NCI-H345 (cell line): ENCODE data around the gene PRELP.

Experiments used
- DNase-seq: peaks from one replicate; lab custom pipeline; 2025; lab: John Stamatoyannopoulos, UW

PRELP gene

DNA sequence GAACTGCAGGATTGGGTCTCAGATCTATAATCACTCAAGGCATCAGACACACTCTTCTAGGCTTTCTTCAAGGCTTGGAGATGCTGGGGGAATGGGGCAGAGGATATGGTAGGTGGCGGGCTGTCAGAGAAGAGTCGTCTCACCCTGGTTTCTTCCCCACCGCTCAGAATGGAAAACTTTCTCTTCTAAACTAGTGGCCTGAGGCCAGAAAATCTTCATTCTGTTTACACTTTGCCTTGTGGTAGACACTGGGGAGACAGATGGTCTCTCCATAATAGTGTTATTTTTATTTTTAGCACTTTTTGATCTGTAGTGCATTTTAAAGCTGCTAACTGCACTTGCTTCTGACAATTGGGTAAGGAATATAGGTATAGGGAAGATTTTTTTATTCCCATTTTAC lies 2.6 kb downstream of the PRELP start:
- no peak for DNase-seq

DNA sequence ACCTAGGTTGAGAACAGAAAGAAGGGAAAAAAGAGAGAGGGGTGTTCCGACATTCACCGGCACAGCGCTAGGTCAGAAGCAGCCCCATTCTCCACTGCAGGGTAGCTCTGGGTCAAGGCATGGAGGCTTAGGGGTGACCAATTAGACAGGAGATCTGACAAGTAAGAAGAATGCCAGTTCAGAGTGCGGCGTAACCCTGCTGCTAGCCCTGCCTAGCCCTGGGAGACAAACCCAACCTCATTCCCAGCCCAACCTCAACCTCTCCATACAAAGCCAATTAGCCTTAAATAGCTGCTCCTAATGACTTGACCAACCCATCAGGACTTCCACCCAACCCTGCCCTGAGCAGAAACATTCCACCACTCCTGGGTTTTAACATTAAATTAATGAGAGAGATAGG lies 3.4 kb downstream of the PRELP start:
- no peak for DNase-seq

DNA sequence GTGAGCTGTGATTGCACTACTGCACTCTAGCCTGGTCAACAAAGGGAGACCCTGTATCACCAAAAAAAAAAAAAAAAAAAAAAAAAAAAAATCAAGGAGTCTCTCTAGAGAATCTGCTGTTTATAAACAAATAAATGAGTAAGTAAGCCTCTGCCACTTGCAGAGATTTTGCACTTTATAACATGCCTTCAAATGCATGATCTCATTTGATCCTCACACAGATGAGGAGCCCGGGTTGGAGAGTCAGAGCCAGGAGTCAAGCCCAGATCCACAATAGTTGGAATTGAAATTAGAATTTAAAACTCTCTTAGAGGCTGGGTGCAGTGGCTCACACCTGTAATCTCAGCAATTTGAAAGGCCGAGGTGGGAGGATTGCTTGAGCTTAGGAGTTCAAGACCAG lies 4.0 kb downstream of the PRELP start:
- no peak for DNase-seq

- no peak for DNase-seq
These were observed 4.5 kb downstream of the PRELP start for GRCh38 chr1:203480084-203480483.

GRCh38 chr1:203480525-203481084 lies 5.0 kb downstream of the PRELP start:
- DNase-seq, result peak; percentile 90

GRCh38 chr1:203481196-203481595 lies 5.6 kb downstream of the PRELP start:
- no peak for DNase-seq

DNA sequence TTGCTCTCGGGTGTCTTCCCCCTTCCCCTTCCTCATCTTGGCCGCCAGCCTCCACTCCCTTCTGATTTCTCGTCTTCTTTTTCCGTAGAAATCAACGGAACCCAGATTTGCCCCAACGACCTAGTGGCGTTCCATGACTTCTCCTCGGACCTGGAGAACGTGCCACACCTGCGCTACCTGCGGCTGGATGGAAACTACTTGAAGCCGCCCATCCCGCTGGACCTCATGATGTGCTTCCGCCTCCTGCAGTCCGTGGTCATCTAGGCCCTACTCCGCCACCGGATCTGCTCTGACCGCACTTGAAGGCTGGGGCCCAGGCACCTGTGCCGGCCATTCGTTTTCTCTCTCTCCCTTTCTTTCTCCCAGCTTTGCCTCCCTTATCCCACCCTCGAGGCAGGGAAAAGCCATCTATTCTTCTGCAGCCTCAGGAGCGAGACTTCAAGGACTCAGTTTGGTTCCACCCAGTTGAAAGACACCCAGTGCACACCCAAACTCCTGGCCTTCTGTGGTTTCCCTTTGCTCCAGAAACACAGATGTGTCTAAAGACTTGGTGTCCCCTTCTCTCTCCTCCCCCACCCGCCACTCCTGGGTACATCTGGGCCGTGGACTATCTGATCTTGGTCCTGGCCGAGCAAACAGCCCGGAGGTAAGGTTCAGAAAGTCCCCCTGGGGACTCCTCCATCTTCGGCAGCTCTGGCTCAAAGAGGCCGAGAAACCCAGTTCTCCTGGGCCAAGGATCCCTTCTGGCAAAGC lies 11.2 kb downstream of the PRELP start:
- DNase-seq, result no peak

- no peak for DNase-seq
These were observed 12.9 kb downstream of the PRELP start for GRCh38 chr1:203488539-203488938.

- no peak for DNase-seq
These were observed 15.0 kb downstream of the PRELP start for GRCh38 chr1:203490607-203491006.

GRCh38 chr1:203491664-203492063 lies 16.1 kb downstream of the PRELP start:
- DNase-seq, result no peak

- DNase-seq, result no peak
These were observed 16.6 kb downstream of the PRELP start for GRCh38 chr1:203492082-203492747.

DNA sequence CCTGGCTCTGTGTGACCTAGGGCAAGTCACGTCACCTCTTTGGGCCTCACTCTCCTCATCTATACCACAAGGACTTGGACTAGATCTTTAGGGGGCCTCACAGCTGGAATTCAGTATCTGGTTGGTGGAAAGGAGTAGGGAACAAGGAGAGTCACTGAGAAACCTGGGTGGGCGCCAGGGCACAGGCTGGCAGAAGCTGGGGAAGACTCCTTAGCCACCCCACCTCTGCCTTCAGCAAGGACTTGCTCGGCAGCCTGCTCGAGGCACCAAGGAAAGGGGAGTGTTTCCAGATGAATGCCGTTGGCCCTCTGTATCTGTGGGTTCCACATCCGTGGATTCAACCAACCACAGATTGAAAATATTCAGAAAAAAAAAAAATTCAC lies 17.1 kb downstream of the PRELP start:
- no peak for DNase-seq

- DNase-seq, result no peak
These were observed 18.3 kb downstream of the PRELP start, which contains the start of gene OPTC for GRCh38 chr1:203493901-203494300. Gene OPTC, plus strand, starts transcription at chr1:203494153. Its CDS starts 1,853 bp downstream, at chr1:203496006.

- DNase-seq, result no peak
These were observed 20.2 kb downstream of the PRELP start for GRCh38 chr1:203495845-203496244.

GRCh38 chr1:203497269-203497777 lies 21.7 kb downstream of the PRELP start:
- DNase-seq, result no peak

GRCh38 chr1:203499643-203500278 lies 24.2 kb downstream of the PRELP start:
- DNase-seq, result no peak

DNA sequence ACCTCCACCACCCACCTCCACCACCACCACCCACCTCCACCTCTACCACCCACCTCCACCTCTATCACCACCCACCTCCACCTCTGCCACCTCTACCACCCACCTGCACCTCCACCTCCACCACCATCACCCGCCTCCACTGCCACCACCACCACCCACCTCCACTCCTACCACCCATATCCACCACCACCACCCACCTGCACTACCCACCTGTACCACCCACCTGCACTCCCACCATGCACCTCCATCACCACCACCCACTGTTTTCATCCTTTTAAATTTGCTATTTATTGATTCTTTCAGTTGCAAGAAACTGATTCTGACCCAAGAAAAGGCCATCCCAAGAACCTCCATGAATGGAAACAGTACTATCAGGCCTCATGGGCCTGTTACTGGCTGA lies 24.7 kb downstream of the PRELP start:
- DNase-seq, result no peak

- DNase-seq, result no peak
These were observed 28.2 kb downstream of the PRELP start for GRCh38 chr1:203503836-203504235.

GRCh38 chr1:203504400-203505250 lies 29.0 kb downstream of the PRELP start:
- peak; percentile 76 for DNase-seq

DNA sequence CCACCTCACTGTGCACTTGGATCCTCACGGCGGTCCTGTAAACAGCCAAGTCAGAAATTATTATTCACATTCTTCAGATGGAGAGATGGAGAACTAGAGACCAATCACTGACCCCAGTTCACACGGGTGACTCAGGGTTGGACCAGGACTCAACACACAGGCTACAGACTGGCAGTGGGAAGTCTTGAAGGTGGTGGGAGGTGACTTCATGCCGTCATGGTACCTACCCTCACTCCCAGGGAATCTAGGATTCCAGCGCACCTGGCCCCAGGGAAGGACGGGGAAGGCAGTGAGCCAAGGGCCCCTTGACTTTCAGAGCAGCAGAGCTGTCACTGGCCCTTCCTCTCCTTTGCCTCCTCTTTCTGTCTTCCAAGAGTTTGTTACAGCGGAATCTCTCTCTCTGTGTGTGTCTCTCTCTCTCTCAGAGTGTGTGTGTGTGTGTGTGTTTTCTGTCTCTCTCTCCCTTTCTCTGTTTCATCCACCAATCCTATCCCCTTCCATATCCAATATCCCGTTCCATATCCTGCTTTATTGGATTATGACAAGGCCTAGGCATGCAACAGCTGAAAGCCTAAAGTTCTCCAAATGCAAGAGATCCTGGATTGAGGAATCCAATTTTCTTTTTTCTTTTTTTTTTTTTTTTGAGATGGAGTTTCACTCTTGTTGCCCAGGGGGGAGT lies 30.1 kb downstream of the PRELP start:
- no peak for DNase-seq
